Prostate gland (tissue), 2 donors: ENCODE measurements around the gene AGXT2.
A peak's percentile ranks its signal among the peaks of the same experiment; 100 is the strongest.

Experiments
- POLR2A ChIP-seq: fragments of 450-650 bp; IDR thresholded peaks from one replicate; pipeline ENCODE4 v1.6.1; 2016; ENCODE audit warnings: antibody characterized with exemption, mild to moderate bottlenecking
- POLR2AphosphoS5 ChIP-seq: sonication (generic); formaldehyde crosslinking; IDR thresholded peaks from one replicate; pipeline ENCODE4 v1.6.1; 2017; ENCODE audit warnings: antibody characterized with exemption
- TF ChIP-seq, protein P1 (sequence below), 4 experiments: fragments of 200-600 bp in 2 of 4; fragments of 450-650 bp in 2 of 4; sonication (generic) in 2 of 4; IDR thresholded peaks; 1 replicate in 3 of 4; 2 replicates in 1 of 4; pipeline ENCODE4 v1.5.1; 2016 to 2019; ENCODE audit warnings: antibody characterized with exemption in 4 of 4, mild to moderate bottlenecking in 2 of 4, moderate library complexity in 2 of 4

- no peak for TF ChIP-seq POLR2A
- TF ChIP-seq POLR2AphosphoS5, result no peak
- TF ChIP-seq, protein P1, sequence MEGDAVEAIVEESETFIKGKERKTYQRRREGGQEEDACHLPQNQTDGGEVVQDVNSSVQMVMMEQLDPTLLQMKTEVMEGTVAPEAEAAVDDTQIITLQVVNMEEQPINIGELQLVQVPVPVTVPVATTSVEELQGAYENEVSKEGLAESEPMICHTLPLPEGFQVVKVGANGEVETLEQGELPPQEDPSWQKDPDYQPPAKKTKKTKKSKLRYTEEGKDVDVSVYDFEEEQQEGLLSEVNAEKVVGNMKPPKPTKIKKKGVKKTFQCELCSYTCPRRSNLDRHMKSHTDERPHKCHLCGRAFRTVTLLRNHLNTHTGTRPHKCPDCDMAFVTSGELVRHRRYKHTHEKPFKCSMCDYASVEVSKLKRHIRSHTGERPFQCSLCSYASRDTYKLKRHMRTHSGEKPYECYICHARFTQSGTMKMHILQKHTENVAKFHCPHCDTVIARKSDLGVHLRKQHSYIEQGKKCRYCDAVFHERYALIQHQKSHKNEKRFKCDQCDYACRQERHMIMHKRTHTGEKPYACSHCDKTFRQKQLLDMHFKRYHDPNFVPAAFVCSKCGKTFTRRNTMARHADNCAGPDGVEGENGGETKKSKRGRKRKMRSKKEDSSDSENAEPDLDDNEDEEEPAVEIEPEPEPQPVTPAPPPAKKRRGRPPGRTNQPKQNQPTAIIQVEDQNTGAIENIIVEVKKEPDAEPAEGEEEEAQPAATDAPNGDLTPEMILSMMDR (IDR thresholded peaks at IDR 0.05), result peak; percentile 33 to 65 (median 57)
These were observed 44.5 kb downstream of the AGXT2 start for GRCh38 chr5:35003018-35003957.
